ENCODE measurements around the gene ATP6V1F.
A peak's percentile ranks its signal among the peaks of the same experiment; 100 is the strongest.

ATP6V1F gene

GRCh38 chr7:128868624-128869137 is 6.0 kb downstream of the ATP6V1F start:
- ATAC-seq = no peak
- Mint-ChIP-seq H3K9me3 (no peaks in the 10 kb centered on the region), H3K36me3 (peaks cover 28% of the 10 kb centered on the region), H3K27me3 (peaks cover 17% of the 10 kb centered on the region), H3K4me1 (peaks cover 41% of the 10 kb centered on the region), H3K4me3 (peak overlapping the region; percentile 70), H3K27ac (no peak overlapping the region)

- Mint-ChIP-seq H3K27me3 (peaks cover 17% of the 10 kb centered on the region), H3K4me1 (peaks cover 37% of the 10 kb centered on the region), H3K4me3 (peak overlapping the region; percentile 70), H3K36me3 (peaks cover 28% of the 10 kb centered on the region), H3K27ac (no peak overlapping the region), H3K9me3 (no peaks in the 10 kb centered on the region)
- ATAC-seq = peak; percentile 83
Measured at GRCh38 chr7:128869138-128869943, 6.7 kb downstream of the ATP6V1F start.

GRCh38 chr7:128869944-128870285 is 7.3 kb downstream of the ATP6V1F start:
- H3K4me3 Mint-ChIP-seq = peak overlapping the region; percentile 69
- ATAC-seq = no peak
- no peaks in the 10 kb centered on the region for H3K9me3 Mint-ChIP-seq
- H3K27me3 Mint-ChIP-seq = peaks cover 17% of the 10 kb centered on the region
- H3K36me3 Mint-ChIP-seq = peaks cover 27% of the 10 kb centered on the region
- no peak overlapping the region for H3K27ac Mint-ChIP-seq
- peaks cover 35% of the 10 kb centered on the region for H3K4me1 Mint-ChIP-seq

GRCh38 chr7:128871050-128871449 is 8.4 kb downstream of the ATP6V1F start:
- Mint-ChIP-seq H3K4me1 (peaks cover 25% of the 10 kb centered on the region), H3K36me3 (peaks cover 16% of the 10 kb centered on the region), H3K27ac (no peak overlapping the region), H3K9me3 (no peaks in the 10 kb centered on the region), H3K4me3 (no peak overlapping the region), H3K27me3 (peaks cover 17% of the 10 kb centered on the region)
- ATAC-seq = no peak

GRCh38 chr7:128872394-128872824 is 9.8 kb downstream of the ATP6V1F start:
- no peak overlapping the region for H3K4me3 Mint-ChIP-seq
- H3K27me3 Mint-ChIP-seq = peaks cover 17% of the 10 kb centered on the region
- peaks cover 5% of the 10 kb centered on the region for H3K36me3 Mint-ChIP-seq
- H3K27ac Mint-ChIP-seq = no peak overlapping the region
- ATAC-seq = no peak
- H3K4me1 Mint-ChIP-seq = peaks cover 25% of the 10 kb centered on the region
- no peaks in the 10 kb centered on the region for H3K9me3 Mint-ChIP-seq

- H3K4me3 Mint-ChIP-seq = no peak overlapping the region
- H3K27ac Mint-ChIP-seq = no peak overlapping the region
Measured at GRCh38 chr7:128873234-128873633, 10.6 kb downstream of the ATP6V1F start.

GRCh38 chr7:128874140-128875031 is 11.7 kb downstream of the ATP6V1F start:
- no peak overlapping the region for H3K4me3 Mint-ChIP-seq
- ATAC-seq = no peak
- H3K9me3 Mint-ChIP-seq = no peaks in the 10 kb centered on the region
- peaks cover 15% of the 10 kb centered on the region for H3K4me1 Mint-ChIP-seq
- H3K36me3 Mint-ChIP-seq = peaks cover 4% of the 10 kb centered on the region
- H3K27ac Mint-ChIP-seq = no peak overlapping the region
- H3K27me3 Mint-ChIP-seq = peaks cover 17% of the 10 kb centered on the region

More at GRCh38 chr7:128873234-128873633, 10.6 kb downstream of the ATP6V1F start:
- no peaks in the 10 kb centered on the region for H3K9me3 Mint-ChIP-seq
- H3K36me3 Mint-ChIP-seq = no peaks in the 10 kb centered on the region
- no peak for ATAC-seq
- H3K27me3 Mint-ChIP-seq = peaks cover 17% of the 10 kb centered on the region
- peaks cover 20% of the 10 kb centered on the region for H3K4me1 Mint-ChIP-seq

GRCh38 chr7:128875523-128875948 is 12.9 kb downstream of the ATP6V1F start:
- ATAC-seq = no peak
- H3K27ac Mint-ChIP-seq = no peak overlapping the region
- H3K9me3 Mint-ChIP-seq = no peaks in the 10 kb centered on the region
- H3K4me1 Mint-ChIP-seq = peaks cover 8% of the 10 kb centered on the region
- H3K4me3 Mint-ChIP-seq = no peak overlapping the region
- peaks cover 4% of the 10 kb centered on the region for H3K36me3 Mint-ChIP-seq
- peaks cover 10% of the 10 kb centered on the region for H3K27me3 Mint-ChIP-seq

GRCh38 chr7:128876127-128876526 is 13.5 kb downstream of the ATP6V1F start:
- Mint-ChIP-seq H3K27ac (no peak overlapping the region), H3K9me3 (no peaks in the 10 kb centered on the region), H3K27me3 (peaks cover 4% of the 10 kb centered on the region), H3K4me1 (peaks cover 3% of the 10 kb centered on the region), H3K4me3 (no peak overlapping the region), H3K36me3 (peaks cover 4% of the 10 kb centered on the region)
- ATAC-seq = no peak

GRCh38 chr7:128876586-128876977 is 13.9 kb downstream of the ATP6V1F start:
- Mint-ChIP-seq H3K36me3 (peaks cover 4% of the 10 kb centered on the region), H3K27me3 (no peaks in the 10 kb centered on the region), H3K9me3 (no peaks in the 10 kb centered on the region)

GRCh38 chr7:128876978-128877755 is 14.5 kb downstream of the ATP6V1F start:
- H3K36me3 Mint-ChIP-seq = peaks cover 4% of the 10 kb centered on the region
- ATAC-seq = no peak
- no peak overlapping the region for H3K4me3 Mint-ChIP-seq
- no peaks in the 10 kb centered on the region for H3K9me3 Mint-ChIP-seq
- H3K27ac Mint-ChIP-seq = no peak overlapping the region
- no peaks in the 10 kb centered on the region for H3K27me3 Mint-ChIP-seq
- no peaks in the 10 kb centered on the region for H3K4me1 Mint-ChIP-seq

More at GRCh38 chr7:128876586-128876977, 13.9 kb downstream of the ATP6V1F start:
- no peak for ATAC-seq
- Mint-ChIP-seq H3K4me1 (no peaks in the 10 kb centered on the region), H3K27ac (no peak overlapping the region), H3K4me3 (no peak overlapping the region)

- Mint-ChIP-seq H3K4me3 (no peak overlapping the region), H3K27me3 (no peaks in the 10 kb centered on the region), H3K27ac (no peak overlapping the region), H3K4me1 (no peaks in the 10 kb centered on the region), H3K9me3 (no peaks in the 10 kb centered on the region), H3K36me3 (peaks cover 4% of the 10 kb centered on the region)
- ATAC-seq = no peak
Measured at GRCh38 chr7:128877756-128878120, 15.1 kb downstream of the ATP6V1F start.

GRCh38 chr7:128878226-128879105 is 15.8 kb downstream of the ATP6V1F start:
- no peak overlapping the region for H3K4me3 Mint-ChIP-seq
- H3K4me1 Mint-ChIP-seq = peaks cover 3% of the 10 kb centered on the region
- no peak overlapping the region for H3K27ac Mint-ChIP-seq

GRCh38 chr7:128879461-128879938 is 16.8 kb downstream of the ATP6V1F start:
- Mint-ChIP-seq H3K9me3 (no peaks in the 10 kb centered on the region), H3K4me3 (no peak overlapping the region), H3K27ac (no peak overlapping the region), H3K27me3 (no peaks in the 10 kb centered on the region), H3K4me1 (peaks cover 11% of the 10 kb centered on the region), H3K36me3 (peaks cover 4% of the 10 kb centered on the region)
- ATAC-seq = no peak

More at GRCh38 chr7:128878226-128879105, 15.8 kb downstream of the ATP6V1F start:
- H3K9me3 Mint-ChIP-seq = no peaks in the 10 kb centered on the region
- H3K27me3 Mint-ChIP-seq = no peaks in the 10 kb centered on the region
- no peak for ATAC-seq
- H3K36me3 Mint-ChIP-seq = peaks cover 4% of the 10 kb centered on the region
